Large intestine (tissue), 3 donors: ENCODE data around the gene FBN2. TPM values are rescaled to one million over a fixed set of nuclear protein-coding genes. Genes with fewer than 3 reads are reported as not detected.
"Not testable (repeated sequence)": the region's sequence is repeated elsewhere in the genome, so short reads cannot be mapped to it uniquely, and the experiment has no call there.

Experiments
- DNase-seq, 2 donors: peaks; one replicate each; pipeline versions ENCODE4 v3.0.0 to v3.0.0-alpha.2; 2013
- H3K27ac ChIP-seq: one replicate; pipeline ENCODE4 v1.5.1; 2013; ENCODE audit warnings: low read length
- H3K27me3 ChIP-seq: 2 replicates; pipeline ENCODE4 v1.6.1; 2013; ENCODE audit warnings: low read length; ENCODE audit not compliant: control insufficient read depth, insufficient read depth
- H3K36me3 ChIP-seq: 2 replicates; pipeline ENCODE4 v1.6.1; 2013; ENCODE audit warnings: low read length; ENCODE audit not compliant: control insufficient read depth, insufficient read depth
- H3K4me1 ChIP-seq: one replicate; pipeline ENCODE4 v1.6.1; 2013; ENCODE audit warnings: low read length; ENCODE audit not compliant: control insufficient read depth, insufficient read depth
- H3K4me3 ChIP-seq: one replicate; pipeline ENCODE4 v1.5.1; 2013; ENCODE audit warnings: low read length
- H3K9me3 ChIP-seq: one replicate; pipeline ENCODE4 v1.6.1; 2013; ENCODE audit warnings: mild to moderate bottlenecking, low read depth, low read length, moderate library complexity; ENCODE audit not compliant: control insufficient read depth
- WGBS: methylation state at CpG from one replicate; pipeline ENCODE4 v1.1.5; 2013; ENCODE audit warnings: low lambda C conversion rate; ENCODE audit not compliant: insufficient coverage; 5-methylcytosine and 5-hydroxymethylcytosine counted together
- polyA plus RNA-seq: library from polyadenylated mRNA; unstranded; fragments of 120-200 nt; gene quantifications from one replicate; pipeline ENCODE4 v1.2.1, GENCODE V29; 2013

FBN2 gene
- polyA plus RNA-seq, 1 donor: 21.8 TPM

GRCh38 chr5:128462330-128462729 lies 75.7 kb downstream of the FBN2 start:
- Histone ChIP-seq H3K4me1 (no peaks in the 10 kb centered on the region), H3K36me3 (no peaks in the 10 kb centered on the region), H3K27me3 (no peaks in the 10 kb centered on the region), H3K4me3 (no peak overlapping the region), H3K9me3 (no peaks in the 10 kb centered on the region), H3K27ac (no peak overlapping the region)
- 84% methylated on average over 2 of the region's 2 CpGs for WGBS
- DNase-seq: no peak

GRCh38 chr5:128457147-128457915 lies 80.7 kb downstream of the FBN2 start:
- WGBS: 68% methylated on average over 3 of the region's 3 CpGs
- not testable (repeated sequence) for H3K27ac ChIP-seq, DNase-seq, H3K9me3 ChIP-seq, H3K27me3 ChIP-seq, H3K36me3 ChIP-seq, H3K4me3 ChIP-seq, H3K4me1 ChIP-seq

- DNase-seq: no peak
- H3K9me3 ChIP-seq: no peaks in the 10 kb centered on the region
- no peaks in the 10 kb centered on the region for H3K4me1 ChIP-seq
- no peak overlapping the region for H3K4me3 ChIP-seq
- H3K27ac ChIP-seq: no peak overlapping the region
- no CpG with 5 or more reads among the region's 7 CpGs for WGBS
- no peaks in the 10 kb centered on the region for H3K36me3 ChIP-seq
- H3K27me3 ChIP-seq: no peaks in the 10 kb centered on the region
Measured at GRCh38 chr5:128455841-128456361, 82.1 kb downstream of the FBN2 start.

GRCh38 chr5:128453121-128453520 lies 84.9 kb downstream of the FBN2 start:
- no peak overlapping the region for H3K27ac ChIP-seq
- H3K27me3 ChIP-seq: no peaks in the 10 kb centered on the region
- DNase-seq: no peak
- H3K4me3 ChIP-seq: no peak overlapping the region
- WGBS: 55% methylated on average over 2 of the region's 3 CpGs
- H3K9me3 ChIP-seq: peaks cover 3% of the 10 kb centered on the region
- H3K36me3 ChIP-seq: no peaks in the 10 kb centered on the region
- no peaks in the 10 kb centered on the region for H3K4me1 ChIP-seq

- H3K36me3 ChIP-seq, H3K27me3 ChIP-seq, H3K9me3 ChIP-seq, H3K4me3 ChIP-seq, H3K4me1 ChIP-seq, H3K27ac ChIP-seq, DNase-seq: not testable (repeated sequence)
- 100% methylated on average over 1 of the region's 10 CpGs for WGBS
Measured at GRCh38 chr5:128447224-128447623, 90.8 kb downstream of the FBN2 start.

- Histone ChIP-seq H3K36me3 (no peaks in the 10 kb centered on the region), H3K4me1 (no peaks in the 10 kb centered on the region), H3K4me3 (no peak overlapping the region), H3K27ac (no peak overlapping the region), H3K27me3 (no peaks in the 10 kb centered on the region), H3K9me3 (no peaks in the 10 kb centered on the region)
- WGBS: 20% methylated on average over 1 of the region's 2 CpGs
- no peak for DNase-seq
Measured at GRCh38 chr5:128441941-128442350, 96.1 kb downstream of the FBN2 start.

- H3K4me3 ChIP-seq: no peak overlapping the region
- WGBS: no CpG with 5 or more reads among the region's 2 CpGs
- no peak for DNase-seq
- no peaks in the 10 kb centered on the region for H3K36me3 ChIP-seq
- no peak overlapping the region for H3K27ac ChIP-seq
- no peaks in the 10 kb centered on the region for H3K4me1 ChIP-seq
- no peaks in the 10 kb centered on the region for H3K27me3 ChIP-seq
- no peaks in the 10 kb centered on the region for H3K9me3 ChIP-seq
Measured at GRCh38 chr5:128441165-128441564, 96.9 kb downstream of the FBN2 start.

GRCh38 chr5:128436749-128437188 lies 101.3 kb downstream of the FBN2 start:
- H3K9me3 ChIP-seq: no peaks in the 10 kb centered on the region
- H3K27me3 ChIP-seq: no peaks in the 10 kb centered on the region
- no CpG with 5 or more reads among the region's 4 CpGs for WGBS
- no peak for DNase-seq
- H3K4me3 ChIP-seq: no peak overlapping the region
- H3K4me1 ChIP-seq: no peaks in the 10 kb centered on the region
- H3K36me3 ChIP-seq: no peaks in the 10 kb centered on the region
- no peak overlapping the region for H3K27ac ChIP-seq

GRCh38 chr5:128435861-128436260 lies 102.2 kb downstream of the FBN2 start:
- H3K4me1 ChIP-seq: no peaks in the 10 kb centered on the region
- H3K4me3 ChIP-seq: no peak overlapping the region
- no peaks in the 10 kb centered on the region for H3K9me3 ChIP-seq
- no peak for DNase-seq
- no peaks in the 10 kb centered on the region for H3K36me3 ChIP-seq
- no CpG with 5 or more reads among the region's 4 CpGs for WGBS
- no peaks in the 10 kb centered on the region for H3K27me3 ChIP-seq
- H3K27ac ChIP-seq: no peak overlapping the region

GRCh38 chr5:128434993-128435392 lies 103.1 kb downstream of the FBN2 start:
- Histone ChIP-seq H3K36me3 (no peaks in the 10 kb centered on the region), H3K27me3 (no peaks in the 10 kb centered on the region), H3K27ac (no peak overlapping the region), H3K4me3 (no peak overlapping the region), H3K4me1 (no peaks in the 10 kb centered on the region), H3K9me3 (no peaks in the 10 kb centered on the region)
- no peak for DNase-seq

- no peaks in the 10 kb centered on the region for H3K27me3 ChIP-seq
- no peak for DNase-seq
- H3K27ac ChIP-seq: no peak overlapping the region
- no peak overlapping the region for H3K4me3 ChIP-seq
- H3K4me1 ChIP-seq: no peaks in the 10 kb centered on the region
- H3K36me3 ChIP-seq: no peaks in the 10 kb centered on the region
- 83% methylated on average over 1 of the region's 2 CpGs for WGBS
- H3K9me3 ChIP-seq: no peaks in the 10 kb centered on the region
Measured at GRCh38 chr5:128432913-128433440, 105.1 kb downstream of the FBN2 start.
